Natural killer cell (primary cell): ENCODE results near the gene RALGAPB. TPM values are rescaled to one million over a fixed set of nuclear protein-coding genes. Genes with fewer than 3 reads are reported as not detected.

Experiments
- ATAC-seq, 3 donors: fragments of 150-1000 bp in 2 of 3; fragments of 200-7000 bp in 1 of 3; cut with Tn5 transposase; 1 replicate in 1 of 3; 2 replicates in 2 of 3; pipeline ENCODE4 v1.10.0; 2021; ENCODE audit warnings: mild to moderate bottlenecking in 2 of 3, moderate library complexity in 2 of 3
- DNase-seq, 2 donors: peaks; one replicate each; pipeline versions ENCODE4 v3.0.0 to v3.0.0-alpha.2; 2013 to 2021; ENCODE audit warnings: mixed read lengths in 1 of 2
- H3K27ac ChIP-seq: one replicate; pipeline ENCODE4 v1.5.1; 2013; ENCODE audit warnings: mild to moderate bottlenecking, low read length
- H3K27me3 ChIP-seq: one replicate; pipeline ENCODE4 v1.6.1; 2013; ENCODE audit warnings: low read length; ENCODE audit not compliant: control insufficient read depth, insufficient read depth
- H3K36me3 ChIP-seq: one replicate; pipeline ENCODE4 v1.6.1; 2013; ENCODE audit warnings: low read length; ENCODE audit not compliant: control insufficient read depth, insufficient read depth
- H3K4me1 ChIP-seq: one replicate; pipeline ENCODE4 v1.6.1; 2013; ENCODE audit warnings: low read length; ENCODE audit not compliant: control insufficient read depth, insufficient read depth
- H3K4me3 ChIP-seq: one replicate; pipeline ENCODE4 v1.5.1; 2013; ENCODE audit warnings: low read length
- H3K9me3 ChIP-seq: one replicate; pipeline ENCODE4 v1.6.1; 2013; ENCODE audit warnings: low read length; ENCODE audit not compliant: control insufficient read depth, insufficient read depth
- H3K27ac Mint-ChIP-seq, 2 donors: one replicate each; pipeline ENCODE4 v1.8.0; 2022; ENCODE audit warnings: mild to moderate bottlenecking in 2 of 2, mixed read lengths in 2 of 2, moderate library complexity in 1 of 2
- H3K27me3 Mint-ChIP-seq, 2 donors: one replicate each; pipeline ENCODE4 v1.8.0; 2022; ENCODE audit warnings: low read depth in 2 of 2, mixed read lengths in 2 of 2
- H3K36me3 Mint-ChIP-seq: one replicate; pipeline ENCODE4 v1.8.0; 2022; ENCODE audit warnings: mixed read lengths
- H3K4me1 Mint-ChIP-seq, 2 donors: one replicate each; pipeline ENCODE4 v1.8.0; 2022; ENCODE audit warnings: mixed read lengths in 2 of 2
- H3K4me3 Mint-ChIP-seq: one replicate; pipeline ENCODE4 v1.8.0; 2022; ENCODE audit warnings: mild to moderate bottlenecking, moderate library complexity, mixed read lengths
- H3K9me3 Mint-ChIP-seq, 2 donors: one replicate each; pipeline ENCODE4 v1.8.0; 2022; ENCODE audit warnings: mixed read lengths in 2 of 2
- WGBS: methylation state at CpG from one replicate; pipeline ENCODE4 v1.1.7; 2013; ENCODE audit warnings: missing lambda C conversion rate; ENCODE audit not compliant: insufficient coverage; 5-methylcytosine and 5-hydroxymethylcytosine counted together
- intact Hi-C: fragments of 100-400 bp; cut with micrococcal nuclease; formaldehyde crosslinking; loops from one replicate; pipeline ENCODE4 v1.14.2; 2022
- total RNA-seq, 4 donors: library from RNA; stranded (reverse); fragments of 120-200 nt in 1 of 4; gene quantifications; one replicate each; pipeline versions ENCODE4 v1.2.3 to v1.2.4, GENCODE V29; 2013 to 2022
- TF ChIP-seq, protein P1 (sequence below): fragments of 200-600 bp; IDR thresholded peaks from one replicate; pipeline ENCODE4 v1.8.0; 2022; ENCODE audit warnings: antibody characterized with exemption

The RALGAPB gene
- total RNA-seq, 3 donors from 2014 or later (not counting 1 experiment from before 2014, with no cell fraction given): 45.1 to 73.1 (median 57.4) TPM

DNA sequence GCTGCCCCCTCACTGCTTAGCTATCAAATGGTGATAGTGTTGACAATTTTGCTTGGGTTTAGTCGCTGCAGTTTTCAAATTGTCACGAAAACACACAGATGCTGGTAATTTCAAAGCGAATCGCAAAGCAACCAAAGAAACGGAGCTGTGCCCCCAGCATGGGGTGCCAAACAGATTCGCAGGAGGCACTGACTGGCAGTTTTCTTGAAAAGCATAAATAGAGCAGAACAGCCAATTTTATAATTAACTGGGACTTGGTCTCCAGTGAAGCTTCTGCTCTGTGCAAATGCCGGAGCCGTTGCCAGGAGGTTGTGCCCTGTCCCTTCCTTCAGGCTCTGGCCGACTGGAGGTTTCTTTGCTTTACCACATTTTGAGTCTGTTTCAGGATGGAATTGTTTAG lies 147.8 kb downstream of the RALGAPB start:
- no peaks in the 10 kb centered on the region for H3K27me3 ChIP-seq
- H3K4me3 Mint-ChIP-seq: no peak overlapping the region
- H3K4me3 ChIP-seq: no peak overlapping the region
- H3K4me1 Mint-ChIP-seq: no peaks in the 10 kb centered on the region
- no peak overlapping the region for H3K27ac Mint-ChIP-seq
- H3K36me3 ChIP-seq: no peaks in the 10 kb centered on the region
- H3K4me1 ChIP-seq: no peaks in the 10 kb centered on the region
- intact Hi-C loops: no loop called here
- WGBS: 68% methylated on average over 9 of the region's 9 CpGs
- H3K27me3 Mint-ChIP-seq: peaks cover 17 to 31% of the 10 kb centered on the region in 2 donors
- peaks cover 3% of the 10 kb centered on the region for H3K9me3 ChIP-seq
- TF ChIP-seq, protein P1, sequence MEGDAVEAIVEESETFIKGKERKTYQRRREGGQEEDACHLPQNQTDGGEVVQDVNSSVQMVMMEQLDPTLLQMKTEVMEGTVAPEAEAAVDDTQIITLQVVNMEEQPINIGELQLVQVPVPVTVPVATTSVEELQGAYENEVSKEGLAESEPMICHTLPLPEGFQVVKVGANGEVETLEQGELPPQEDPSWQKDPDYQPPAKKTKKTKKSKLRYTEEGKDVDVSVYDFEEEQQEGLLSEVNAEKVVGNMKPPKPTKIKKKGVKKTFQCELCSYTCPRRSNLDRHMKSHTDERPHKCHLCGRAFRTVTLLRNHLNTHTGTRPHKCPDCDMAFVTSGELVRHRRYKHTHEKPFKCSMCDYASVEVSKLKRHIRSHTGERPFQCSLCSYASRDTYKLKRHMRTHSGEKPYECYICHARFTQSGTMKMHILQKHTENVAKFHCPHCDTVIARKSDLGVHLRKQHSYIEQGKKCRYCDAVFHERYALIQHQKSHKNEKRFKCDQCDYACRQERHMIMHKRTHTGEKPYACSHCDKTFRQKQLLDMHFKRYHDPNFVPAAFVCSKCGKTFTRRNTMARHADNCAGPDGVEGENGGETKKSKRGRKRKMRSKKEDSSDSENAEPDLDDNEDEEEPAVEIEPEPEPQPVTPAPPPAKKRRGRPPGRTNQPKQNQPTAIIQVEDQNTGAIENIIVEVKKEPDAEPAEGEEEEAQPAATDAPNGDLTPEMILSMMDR: no peak
- no peaks in the 10 kb centered on the region for H3K9me3 Mint-ChIP-seq
- ATAC-seq: no peak
- H3K36me3 Mint-ChIP-seq: no peaks in the 10 kb centered on the region
- no peak for DNase-seq
- H3K27ac ChIP-seq: no peak overlapping the region

DNA sequence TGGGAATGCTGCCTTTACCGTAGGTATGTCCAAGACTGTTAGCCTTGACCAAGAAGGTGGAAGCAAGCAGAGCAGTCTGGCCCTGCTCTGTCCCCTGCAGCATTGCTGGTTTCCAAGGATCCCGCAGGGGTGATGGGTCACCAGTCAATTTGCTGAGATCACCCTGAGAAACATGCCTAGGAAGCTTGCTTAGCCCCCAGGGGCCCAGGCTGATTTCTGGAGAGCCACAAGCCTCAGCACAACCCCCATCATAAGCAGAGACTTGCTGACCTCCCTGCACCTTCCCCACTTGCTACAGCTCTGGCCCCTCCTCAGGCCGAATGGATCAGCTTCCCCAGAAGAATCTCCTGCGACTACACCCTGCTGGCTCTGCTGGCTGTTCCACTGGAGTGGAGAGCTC lies 150.4 kb downstream of the RALGAPB start:
- intact Hi-C loops: no loop called here
- Mint-ChIP-seq H3K9me3 (no peaks in the 10 kb centered on the region), H3K36me3 (no peaks in the 10 kb centered on the region), H3K4me1 (no peaks in the 10 kb centered on the region), H3K4me3 (no peak overlapping the region), H3K27ac (no peak overlapping the region), H3K27me3 (peaks cover 14 to 23% of the 10 kb centered on the region in 2 donors)
- Histone ChIP-seq H3K27me3 (no peaks in the 10 kb centered on the region), H3K36me3 (no peaks in the 10 kb centered on the region), H3K4me3 (no peak overlapping the region), H3K27ac (no peak overlapping the region), H3K9me3 (peaks cover 3% of the 10 kb centered on the region), H3K4me1 (no peaks in the 10 kb centered on the region)
- 76% methylated on average over 4 of the region's 4 CpGs for WGBS
- ATAC-seq (no peak), DNase-seq (no peak)
- TF ChIP-seq, protein P1: no peak

GRCh38 chr20:38624084-38624483 lies 151.4 kb downstream of the RALGAPB start:
- H3K4me1 ChIP-seq: no peaks in the 10 kb centered on the region
- intact Hi-C loops: no loop called here
- H3K9me3 ChIP-seq: peaks cover 3% of the 10 kb centered on the region
- H3K36me3 ChIP-seq: no peaks in the 10 kb centered on the region
- H3K9me3 Mint-ChIP-seq: no peaks in the 10 kb centered on the region
- no peak for DNase-seq
- H3K36me3 Mint-ChIP-seq: no peaks in the 10 kb centered on the region
- H3K27ac ChIP-seq: no peak overlapping the region
- H3K4me3 Mint-ChIP-seq: no peak overlapping the region
- H3K27me3 ChIP-seq: no peaks in the 10 kb centered on the region
- H3K4me1 Mint-ChIP-seq: no peaks in the 10 kb centered on the region
- ATAC-seq: no peak
- WGBS: 70% methylated on average over 2 of the region's 2 CpGs
- TF ChIP-seq, protein P1: no peak
- no peak overlapping the region for H3K27ac Mint-ChIP-seq
- H3K27me3 Mint-ChIP-seq: peaks cover 10 to 23% of the 10 kb centered on the region in 2 donors
- H3K4me3 ChIP-seq: no peak overlapping the region

GRCh38 chr20:38625896-38626295 lies 153.3 kb downstream of the RALGAPB start:
- H3K27ac Mint-ChIP-seq: no peak overlapping the region
- peaks cover 12 to 15% of the 10 kb centered on the region in 2 donors for H3K27me3 Mint-ChIP-seq
- H3K9me3 Mint-ChIP-seq: no peaks in the 10 kb centered on the region
- no peak for ATAC-seq
- Histone ChIP-seq H3K36me3 (no peaks in the 10 kb centered on the region), H3K4me1 (no peaks in the 10 kb centered on the region), H3K27me3 (no peaks in the 10 kb centered on the region), H3K9me3 (peaks cover 3% of the 10 kb centered on the region), H3K27ac (no peak overlapping the region), H3K4me3 (no peak overlapping the region)
- H3K4me3 Mint-ChIP-seq: no peak overlapping the region
- TF ChIP-seq, protein P1: no peak
- intact Hi-C loops: no loop called here
- no peaks in the 10 kb centered on the region for H3K36me3 Mint-ChIP-seq
- no peaks in the 10 kb centered on the region for H3K4me1 Mint-ChIP-seq
- DNase-seq: no peak
